Measurements from ENCODE around the gene CATSPERE. TPM values are rescaled to one million over a fixed set of nuclear protein-coding genes. Genes with fewer than 3 reads are reported as not detected.
A peak's percentile ranks its signal among the peaks of the same experiment; 100 is the strongest.

The CATSPERE gene
- total and polyA plus RNA-seq, 10 of the 15 experiments (the other 5 are each of a cell fraction or from before 2014, with no cell fraction given) = 0.04 to 0.24 (median 0.17) TPM; not detected in 3

DNA sequence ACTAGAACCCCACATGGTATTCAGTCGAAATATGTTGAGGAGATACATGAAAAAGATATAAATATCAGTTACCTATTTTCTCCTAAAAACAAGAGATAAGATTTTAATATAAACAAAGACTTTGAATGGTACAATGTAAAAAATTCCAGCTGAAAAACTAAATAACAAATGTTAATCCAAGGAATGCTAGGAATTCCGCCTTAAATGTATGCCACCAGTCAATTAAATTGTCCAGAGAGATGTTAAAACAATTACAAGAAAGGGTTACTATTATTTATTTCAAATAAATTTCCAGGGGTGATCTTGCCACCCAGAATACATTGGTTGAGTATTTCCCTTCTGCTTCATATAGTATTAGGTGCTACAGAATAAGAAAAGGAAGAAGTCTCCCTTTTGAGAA, 13.5 kb upstream of the CATSPERE start:
- CTCF ChIA-PET = interaction anchor here (0.6 to 1.0 kb wide), 3 partner anchors 32 to 93 kb away, joined by 3 to 4 read pairs (median 3); no protein-coding TSS in a partner anchor
- Histone ChIP-seq H3K9me3 (replicated peaks; ENCODE audit: control insufficient read depth, insufficient read depth, low read length) (no peaks in the 10 kb centered on the region), H3K27me3 (replicated peaks in 1 of 2; ENCODE audit: control insufficient read depth in 2 of 2, insufficient read depth in 2 of 2, low read length in 1 of 2) (no peaks in the 10 kb centered on the region), H3K4me3 (no peak overlapping the region; the same call in 1 of the 2 replicates), H3K9ac (ENCODE audit: control insufficient read depth, insufficient read depth, low read length) (no peak overlapping the region), H2AFZ (ENCODE audit: control insufficient read depth, low read depth, low read length) (no peak overlapping the region), H4K20me1 (ENCODE audit: control insufficient read depth, insufficient read depth) (no peaks in the 10 kb centered on the region), H3K79me2 (ENCODE audit: control insufficient read depth, insufficient read depth, low read length) (peaks cover 86% of the 10 kb centered on the region), H3K4me1 (ENCODE audit: control insufficient read depth, insufficient read depth, low read length) (peaks cover 4% of the 10 kb centered on the region; the same call in 1 of the 2 replicates), H3K36me3 (ENCODE audit: control insufficient read depth in 2 of 2, insufficient read depth in 2 of 2, low read length in 1 of 2) (peaks cover 0 to 6% of the 10 kb centered on the region in 2 experiments; a peak in 1 of 4 replicates), H3K27ac (ENCODE audit: control insufficient read depth, insufficient read depth) (no peak overlapping the region), H3K4me2 (ENCODE audit: control insufficient read depth, insufficient read depth) (peak overlapping the region; percentile 46)
- intact Hi-C loops (cut with micrococcal nuclease; ENCODE audit: unreplicated experiment) (loop anchor here (5.0 kb wide), 1 partner anchor 40 kb away; no protein-coding TSS in a partner anchor), in situ Hi-C loops (cut with MboI) (no loop called here)
- WGBS (ENCODE audit: insufficient coverage, insufficient replicate concordance, low lambda C conversion rate, missing lambda C conversion rate) = 98% methylated on average over 2 of the region's 2 CpGs
- RAD21 ChIA-PET (ENCODE audit: unreplicated experiment) = interaction anchor here (1.0 kb wide), 1 partner anchor 41 kb away, joined by 4 read pairs; no protein-coding TSS in a partner anchor
- SMC1A ChIA-PET (ENCODE audit: uncharacterized antibody, unreplicated experiment) = interaction anchor here (1.2 to 1.8 kb wide), 4 partner anchors 20 to 148 kb away, joined by 3 to 6 read pairs (median 3); no protein-coding TSS in a partner anchor
- BruUV-seq (replicated peaks) = no TSS peak
- TF ChIP-seq ZNF274 (IDR thresholded peaks at IDR 0.05; ENCODE audit: insufficient read depth, insufficient read length) = no peak
- no peak for TF ChIP-seq SRF (IDR thresholded peaks at IDR 0.05; ENCODE audit: low read depth in 2 of 2, low read length in 2 of 2)
- TF ChIP-seq CBX5 (IDR thresholded peaks at IDR 0.05; ENCODE audit: low read depth) = no peak
- TF ChIP-seq RFX5 (IDR thresholded peaks at IDR 0.05; ENCODE audit: low read depth, low read length) = no peak
- no peak for TF ChIP-seq ESRRA (IDR thresholded peaks at IDR 0.05; ENCODE audit: low read length)
- TF ChIP-seq NFIC (IDR thresholded peaks at IDR 0.05; ENCODE audit: low read depth, low read length) = no peak
- TF ChIP-seq, protein P1, sequence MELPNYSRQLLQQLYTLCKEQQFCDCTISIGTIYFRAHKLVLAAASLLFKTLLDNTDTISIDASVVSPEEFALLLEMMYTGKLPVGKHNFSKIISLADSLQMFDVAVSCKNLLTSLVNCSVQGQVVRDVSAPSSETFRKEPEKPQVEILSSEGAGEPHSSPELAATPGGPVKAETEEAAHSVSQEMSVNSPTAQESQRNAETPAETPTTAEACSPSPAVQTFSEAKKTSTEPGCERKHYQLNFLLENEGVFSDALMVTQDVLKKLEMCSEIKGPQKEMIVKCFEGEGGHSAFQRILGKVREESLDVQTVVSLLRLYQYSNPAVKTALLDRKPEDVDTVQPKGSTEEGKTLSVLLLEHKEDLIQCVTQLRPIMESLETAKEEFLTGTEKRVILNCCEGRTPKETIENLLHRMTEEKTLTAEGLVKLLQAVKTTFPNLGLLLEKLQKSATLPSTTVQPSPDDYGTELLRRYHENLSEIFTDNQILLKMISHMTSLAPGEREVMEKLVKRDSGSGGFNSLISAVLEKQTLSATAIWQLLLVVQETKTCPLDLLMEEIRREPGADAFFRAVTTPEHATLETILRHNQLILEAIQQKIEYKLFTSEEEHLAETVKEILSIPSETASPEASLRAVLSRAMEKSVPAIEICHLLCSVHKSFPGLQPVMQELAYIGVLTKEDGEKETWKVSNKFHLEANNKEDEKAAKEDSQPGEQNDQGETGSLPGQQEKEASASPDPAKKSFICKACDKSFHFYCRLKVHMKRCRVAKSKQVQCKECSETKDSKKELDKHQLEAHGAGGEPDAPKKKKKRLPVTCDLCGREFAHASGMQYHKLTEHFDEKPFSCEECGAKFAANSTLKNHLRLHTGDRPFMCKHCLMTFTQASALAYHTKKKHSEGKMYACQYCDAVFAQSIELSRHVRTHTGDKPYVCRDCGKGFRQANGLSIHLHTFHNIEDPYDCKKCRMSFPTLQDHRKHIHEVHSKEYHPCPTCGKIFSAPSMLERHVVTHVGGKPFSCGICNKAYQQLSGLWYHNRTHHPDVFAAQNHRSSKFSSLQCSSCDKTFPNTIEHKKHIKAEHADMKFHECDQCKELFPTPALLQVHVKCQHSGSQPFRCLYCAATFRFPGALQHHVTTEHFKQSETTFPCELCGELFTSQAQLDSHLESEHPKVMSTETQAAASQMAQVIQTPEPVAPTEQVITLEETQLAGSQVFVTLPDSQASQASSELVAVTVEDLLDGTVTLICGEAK (IDR thresholded peaks at IDR 0.05; ENCODE audit: borderline replicate concordance) = no peak
- TF ChIP-seq SPI1 (IDR thresholded peaks at IDR 0.05; ENCODE audit: borderline replicate concordance, insufficient read depth, low read depth, low read length) = no peak
- TF ChIP-seq SKIL (IDR thresholded peaks at IDR 0.05; ENCODE audit: low read depth, poor library complexity, severe bottlenecking) = no peak
- TF ChIP-seq BHLHE40 (IDR thresholded peaks at IDR 0.05; ENCODE audit: borderline replicate concordance in 1 of 2, low read depth in 2 of 2, low read length in 1 of 2) = no peak
- no peak for TF ChIP-seq IKZF1 (conservative IDR thresholded peaks at IDR 0.05)
- TF ChIP-seq NFYB (IDR thresholded peaks at IDR 0.05; ENCODE audit: insufficient read depth, low read depth, low read length) = no peak
- no peak for ATAC-seq
- no peak for FAIRE-seq
- POLR2A ChIA-PET = interaction anchor here (1.3 to 1.4 kb wide), 2 partner anchors 9 to 13 kb away, joined by 3 read pairs; no protein-coding TSS in a partner anchor
- DNase-seq (ENCODE audit: low read depth, low spot score) = no peak

Measured in GM12878 (cell line).